Inflammatory macrophage treated with lipopolysaccharide for 1 hour (primary cell): Measurements from ENCODE around the gene DOK4.

Experiments
- DNase-seq, 2 donors: peaks; one replicate each; pipeline ENCODE4 v3.0.0-alpha.2; 2020 to 2022

The DOK4 gene

DNA sequence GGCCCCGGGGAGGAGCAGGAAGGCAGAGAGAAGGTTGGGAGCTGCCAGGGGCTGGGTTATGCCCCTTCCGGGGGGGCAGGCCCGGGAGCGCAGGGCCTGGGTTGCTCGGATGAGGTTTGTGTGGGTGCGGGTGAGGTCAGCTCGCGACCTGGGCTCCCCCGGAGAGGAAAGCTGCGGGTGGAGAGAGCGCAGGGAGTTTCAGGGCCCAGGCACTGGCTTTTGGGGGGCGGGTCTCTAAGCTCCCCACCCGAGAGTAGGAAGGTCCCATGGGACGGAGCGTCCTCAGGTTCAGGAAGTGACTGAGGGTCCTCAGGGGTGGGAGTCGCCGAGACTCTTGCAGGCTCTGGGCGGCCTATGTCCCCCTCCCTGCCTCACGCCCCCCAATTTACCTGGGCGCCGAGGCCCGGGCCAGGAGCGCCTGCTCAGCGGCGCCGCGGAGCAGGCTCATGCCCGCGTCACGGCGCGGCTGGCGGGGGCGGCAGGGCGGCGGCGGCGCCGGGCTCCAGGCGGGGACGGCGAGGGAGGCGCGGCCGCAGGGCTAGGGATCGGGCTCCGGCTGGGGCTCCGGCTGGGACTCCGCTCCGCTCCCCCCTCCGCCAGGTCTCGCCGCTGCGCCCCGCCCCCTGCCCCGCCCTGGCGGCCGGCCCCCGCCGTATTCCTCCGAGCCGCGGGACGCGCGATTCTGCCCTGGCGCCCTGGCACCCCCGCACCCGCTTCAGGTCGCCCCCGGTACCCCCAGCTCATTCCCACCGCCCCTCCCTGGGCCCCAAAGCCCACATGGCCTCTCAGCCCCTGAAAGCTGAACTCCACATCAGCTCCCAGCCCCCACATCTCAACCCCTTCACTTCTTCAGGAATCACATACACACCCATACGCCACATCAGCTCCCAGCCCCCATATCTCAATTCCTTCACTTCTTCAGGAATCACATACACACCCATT lies at the start of gene DOK4:
Gene DOK4 (minus strand): TSS at position 578 of the 942 bp plus-strand sequence. CDS start 6,986 bp downstream, outside the sequence.
- DNase-seq = peak; percentile 59 to 66

DNA sequence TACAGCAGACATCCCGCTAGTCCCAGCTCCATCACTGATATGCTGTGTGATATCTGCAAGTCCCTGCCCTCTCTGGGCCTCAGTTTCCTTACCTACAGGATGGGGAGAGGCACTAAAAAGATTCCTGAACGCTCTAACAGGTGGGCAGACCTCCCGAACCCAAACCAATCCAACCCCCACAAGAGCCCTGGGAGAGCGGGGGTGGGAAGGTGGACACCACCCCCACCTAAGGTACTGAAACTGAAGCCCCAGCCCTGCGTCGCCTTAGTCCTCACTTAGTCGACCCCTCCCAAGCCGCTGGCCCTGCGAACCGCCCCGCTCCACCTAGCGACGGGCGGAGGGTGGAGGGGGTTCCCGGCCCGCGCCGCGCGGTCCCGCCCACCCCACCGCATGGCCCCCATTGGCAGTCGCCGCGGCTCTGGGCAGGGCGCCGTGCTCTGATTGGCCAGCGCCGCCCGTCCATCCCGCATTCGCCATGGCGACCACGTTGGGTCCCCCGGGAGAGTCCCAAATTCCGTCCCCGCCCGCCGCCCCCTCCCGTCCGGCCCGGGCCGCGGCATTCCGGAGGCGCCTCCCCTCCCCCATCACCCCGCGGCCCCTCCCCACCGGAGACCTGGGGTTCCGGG lies 49.5 kb upstream of the DOK4 start:
- peak; percentile 48 to 64 for DNase-seq

DNA sequence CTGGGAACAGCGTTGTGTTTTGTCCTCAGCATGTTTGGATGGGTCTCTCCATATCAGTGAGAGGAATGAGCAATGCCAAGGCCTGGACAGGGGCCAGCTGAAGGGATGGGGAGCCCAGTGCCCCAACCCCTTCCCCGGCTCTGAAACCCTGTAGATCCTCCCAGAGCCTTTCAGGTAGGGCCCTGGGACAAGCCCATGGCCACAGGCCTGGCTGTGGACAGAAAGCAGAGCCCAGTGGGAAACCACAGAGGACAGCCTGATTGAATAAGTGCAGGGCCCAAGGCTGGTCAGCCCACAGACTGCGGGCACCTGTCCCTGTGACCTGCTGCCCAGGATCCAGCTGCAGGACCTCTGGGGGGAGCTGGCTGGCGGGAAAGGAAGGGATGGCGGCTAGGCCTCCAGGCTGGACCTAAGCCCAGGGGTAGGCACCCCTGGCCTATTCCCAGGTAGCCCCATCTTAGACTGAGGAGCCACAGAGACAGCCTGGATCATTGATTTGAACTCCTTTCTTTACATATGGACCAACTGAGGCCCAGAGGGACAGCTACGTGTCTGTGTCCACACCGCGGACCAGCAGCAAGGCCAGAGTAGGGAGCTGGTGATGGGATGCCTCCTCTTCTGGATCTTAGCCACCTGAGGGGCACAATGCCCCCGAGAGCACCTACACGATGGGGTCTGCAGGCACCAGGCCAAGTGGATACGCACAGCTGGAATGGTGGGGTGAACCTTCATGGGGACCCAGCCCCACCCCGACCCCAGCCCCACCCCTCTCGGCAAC lies 48.8 kb upstream of the DOK4 start:
- no peak for DNase-seq

DNA sequence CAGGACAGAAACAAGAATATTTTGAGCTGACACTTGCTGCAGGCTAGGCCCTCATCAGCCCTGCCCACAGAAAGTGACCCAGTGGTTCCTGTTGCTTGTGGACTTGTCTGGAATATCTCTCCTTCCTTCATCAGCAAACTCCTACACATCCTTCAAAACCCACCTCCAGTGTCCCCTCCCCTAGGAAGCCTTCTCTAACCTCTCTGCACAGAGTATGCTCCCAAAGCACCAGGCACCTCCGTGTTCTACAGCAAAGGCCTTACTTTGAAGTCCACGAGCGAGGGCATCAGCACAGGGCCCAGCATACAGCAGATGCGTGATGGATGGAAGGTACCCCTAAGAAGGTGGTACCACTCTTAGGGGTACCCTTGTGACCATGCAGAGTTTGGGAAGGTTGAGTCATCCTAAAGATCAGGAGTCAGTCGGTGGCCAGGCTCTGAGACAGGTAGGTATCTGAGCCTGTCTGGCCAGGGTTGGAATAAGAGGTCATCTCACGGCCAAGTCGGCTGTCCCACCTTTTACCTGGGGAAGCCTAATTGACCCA lies 48.1 kb upstream of the DOK4 start:
- no peak for DNase-seq

DNA sequence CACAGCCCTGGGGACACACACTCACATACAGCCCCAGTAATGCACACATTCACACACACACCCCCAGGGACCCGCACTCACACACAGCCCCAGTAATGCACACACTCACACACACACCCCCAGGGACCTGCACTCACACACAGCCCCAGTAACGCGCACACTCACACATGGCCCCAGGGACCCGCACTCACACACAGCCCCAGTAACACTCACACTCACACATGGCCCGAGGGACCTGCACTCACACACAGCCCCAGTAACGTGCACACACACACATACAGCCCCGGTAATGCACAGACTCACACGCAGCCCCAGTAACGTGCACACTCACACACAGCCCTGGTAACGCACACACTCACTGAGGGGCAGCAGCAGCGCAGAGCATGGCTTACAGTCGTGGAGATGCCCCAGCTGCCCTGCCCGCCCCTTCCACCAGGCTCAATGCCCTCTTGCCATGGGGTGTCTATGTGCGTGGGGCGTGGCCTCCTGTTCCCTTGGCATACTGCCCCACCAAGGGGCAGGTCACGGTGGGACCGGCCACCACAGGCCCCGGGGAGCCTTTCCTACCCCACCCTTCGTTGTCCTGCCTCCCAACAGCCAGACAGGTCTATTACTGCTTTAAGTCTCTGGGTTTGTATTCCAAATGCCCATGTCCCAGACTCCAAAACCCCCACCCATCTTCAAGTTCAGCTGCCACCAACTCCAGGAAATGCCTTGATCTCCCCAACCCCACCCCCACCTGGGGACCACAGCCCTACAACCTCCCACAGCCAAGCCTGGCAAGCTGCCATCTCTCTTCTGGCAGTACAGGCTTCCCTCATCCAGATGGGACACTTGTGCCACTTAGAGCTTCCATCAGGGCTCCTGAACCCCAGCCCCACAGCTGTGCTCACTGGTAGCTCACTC lies 47.4 kb upstream of the DOK4 start:
- no peak for DNase-seq

DNA sequence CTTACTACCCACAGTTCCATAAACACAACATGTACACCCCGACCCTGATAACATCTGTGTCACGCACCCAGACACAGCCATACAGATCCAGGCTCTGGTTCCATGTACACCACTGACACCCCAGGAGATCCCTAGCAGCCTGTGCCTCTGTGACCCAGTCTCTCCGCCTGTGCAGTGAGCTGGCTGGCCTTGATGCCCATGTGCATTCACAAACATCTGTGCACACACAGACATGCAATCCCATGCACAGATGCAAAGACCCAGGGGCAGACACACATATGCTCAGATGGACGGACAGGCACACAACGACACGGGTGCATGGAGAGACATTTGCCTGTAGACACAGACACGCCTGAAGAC lies 46.0 kb upstream of the DOK4 start:
- DNase-seq = no peak

DNA sequence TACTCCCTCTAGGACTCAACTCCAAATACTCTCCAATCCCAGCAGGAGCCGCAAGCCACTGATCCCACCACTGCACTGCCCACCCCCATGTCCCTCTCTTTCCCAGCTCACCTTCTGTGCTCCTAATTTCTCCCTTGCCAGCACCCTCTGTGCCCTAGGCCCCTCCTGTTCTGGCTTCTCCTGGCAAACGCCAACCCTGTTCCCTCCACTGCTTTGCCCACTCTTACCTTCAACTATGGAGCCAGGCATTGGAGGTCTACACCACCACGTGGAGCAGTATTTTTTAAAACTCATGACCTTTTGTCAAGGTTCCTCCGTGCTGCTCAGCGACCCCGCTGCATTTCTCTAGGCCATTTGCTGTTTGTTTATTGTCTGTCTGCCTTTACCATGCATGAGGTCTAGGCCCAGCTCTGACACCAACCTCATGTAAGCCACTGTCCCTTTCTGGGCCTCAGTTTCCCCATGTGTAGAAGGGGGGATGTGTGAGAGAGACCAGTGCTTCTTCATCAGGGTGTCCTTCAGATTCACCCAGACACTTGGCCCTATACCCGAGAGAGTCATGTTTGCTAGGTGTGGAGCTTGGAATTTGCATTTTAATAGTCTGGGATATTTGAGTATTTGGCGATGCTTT lies 45.5 kb upstream of the DOK4 start:
- DNase-seq = no peak

DNA sequence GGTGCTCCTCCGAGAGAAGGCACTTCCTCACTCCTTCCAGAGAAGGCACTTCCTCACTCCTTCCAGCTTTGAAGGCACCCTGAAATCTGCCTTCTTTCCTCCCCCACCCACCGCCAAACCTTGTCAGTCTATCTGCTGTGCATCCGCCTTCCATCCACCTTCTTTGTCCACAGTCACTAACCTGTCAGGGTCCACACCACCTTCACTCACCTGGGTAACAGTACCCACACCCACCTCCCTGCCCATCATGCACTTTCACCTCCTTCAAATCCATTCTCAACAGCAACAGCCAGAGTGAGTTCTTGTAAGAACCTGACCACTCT lies 44.9 kb upstream of the DOK4 start:
- no peak for DNase-seq

DNA sequence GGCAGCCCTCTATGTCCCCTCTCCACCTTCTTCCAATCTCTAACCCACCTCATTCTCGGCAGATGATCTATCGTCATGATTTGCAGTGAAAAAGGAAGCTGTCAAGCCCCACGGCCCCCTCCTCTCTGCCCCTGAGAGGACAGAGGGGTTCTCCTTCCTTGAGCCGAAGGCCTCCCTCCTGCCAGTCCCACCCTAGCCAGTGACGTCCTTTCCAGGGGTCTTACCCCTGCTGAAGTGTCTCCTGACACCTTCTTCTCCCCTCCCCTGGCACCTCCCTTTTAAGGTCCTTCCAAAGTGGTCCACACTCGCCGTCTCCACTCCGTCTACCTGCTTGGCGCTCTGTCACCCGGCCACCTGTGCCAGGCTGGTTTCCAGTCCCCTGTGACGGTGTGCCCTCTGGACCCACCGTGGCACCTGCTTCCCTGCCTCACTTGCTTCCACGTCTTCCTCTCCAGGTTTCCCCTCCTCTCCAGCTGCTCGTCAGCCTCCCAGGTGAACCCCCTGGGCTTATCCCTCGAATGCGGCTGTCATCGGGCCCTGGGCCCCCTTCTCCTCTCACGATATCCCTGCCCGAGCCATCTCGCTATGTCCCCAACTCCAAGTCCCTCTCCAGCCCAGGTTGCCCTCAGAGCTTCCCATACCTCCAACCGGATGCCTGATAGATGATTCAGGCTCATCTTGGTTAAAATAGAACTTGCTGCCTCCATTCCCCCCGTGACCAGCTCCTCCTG lies 44.4 kb upstream of the DOK4 start:
- peak in 1 of 2 donors; percentile 13 for DNase-seq

DNA sequence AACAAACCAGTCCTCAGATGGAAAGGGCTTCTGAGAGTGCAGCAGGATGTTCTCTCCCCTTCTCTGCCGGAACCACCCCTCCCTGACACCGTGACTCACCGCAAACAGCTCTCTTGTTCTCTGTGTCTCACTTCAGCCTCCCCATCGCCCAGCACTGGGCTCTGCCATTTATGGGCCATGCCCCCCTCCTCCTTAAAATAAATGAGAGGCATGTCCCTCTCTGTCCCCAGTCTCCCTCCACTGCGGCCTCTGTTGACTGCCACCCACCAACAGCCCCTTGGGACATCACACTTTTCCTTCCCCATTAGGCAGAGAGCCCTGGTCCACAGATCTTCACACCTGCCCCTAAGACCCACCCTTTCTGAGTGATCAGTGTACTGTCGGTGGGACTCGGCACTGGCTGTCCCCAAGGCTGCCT lies 43.8 kb upstream of the DOK4 start:
- no peak for DNase-seq

DNA sequence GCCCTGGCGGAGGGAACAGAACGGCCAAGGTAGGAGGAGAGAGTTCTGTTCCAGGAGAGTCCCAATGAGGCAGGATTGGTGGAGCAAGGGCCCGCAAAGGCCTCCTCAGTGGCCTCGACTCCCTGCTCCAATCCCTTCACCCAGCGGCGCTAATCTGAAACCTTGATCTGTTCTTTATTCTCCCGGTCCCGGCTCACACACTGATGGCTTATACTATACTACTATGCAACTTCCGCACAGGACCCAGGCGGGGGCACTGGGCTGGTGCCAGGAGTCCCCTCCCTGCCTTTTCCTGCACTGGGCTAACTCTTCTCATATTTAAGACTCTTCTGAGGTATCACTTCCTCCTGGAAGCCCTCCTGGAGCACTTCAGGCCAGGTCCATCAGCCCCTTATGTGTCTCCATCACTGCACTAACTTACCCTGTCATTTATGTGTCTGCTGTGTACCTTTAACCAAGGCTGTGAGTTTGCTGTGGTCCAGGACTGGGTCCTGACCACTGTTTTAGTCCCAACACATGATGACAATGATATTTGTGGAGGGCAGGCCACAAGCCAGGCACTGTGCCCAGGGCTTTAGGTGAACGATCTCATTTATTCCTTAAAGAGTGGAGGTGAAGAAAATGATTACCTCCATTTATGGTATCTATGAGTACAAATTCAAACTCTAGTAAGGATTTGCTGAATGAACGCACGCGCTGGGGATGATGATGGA lies 43.3 kb upstream of the DOK4 start:
- no peak for DNase-seq

DNA sequence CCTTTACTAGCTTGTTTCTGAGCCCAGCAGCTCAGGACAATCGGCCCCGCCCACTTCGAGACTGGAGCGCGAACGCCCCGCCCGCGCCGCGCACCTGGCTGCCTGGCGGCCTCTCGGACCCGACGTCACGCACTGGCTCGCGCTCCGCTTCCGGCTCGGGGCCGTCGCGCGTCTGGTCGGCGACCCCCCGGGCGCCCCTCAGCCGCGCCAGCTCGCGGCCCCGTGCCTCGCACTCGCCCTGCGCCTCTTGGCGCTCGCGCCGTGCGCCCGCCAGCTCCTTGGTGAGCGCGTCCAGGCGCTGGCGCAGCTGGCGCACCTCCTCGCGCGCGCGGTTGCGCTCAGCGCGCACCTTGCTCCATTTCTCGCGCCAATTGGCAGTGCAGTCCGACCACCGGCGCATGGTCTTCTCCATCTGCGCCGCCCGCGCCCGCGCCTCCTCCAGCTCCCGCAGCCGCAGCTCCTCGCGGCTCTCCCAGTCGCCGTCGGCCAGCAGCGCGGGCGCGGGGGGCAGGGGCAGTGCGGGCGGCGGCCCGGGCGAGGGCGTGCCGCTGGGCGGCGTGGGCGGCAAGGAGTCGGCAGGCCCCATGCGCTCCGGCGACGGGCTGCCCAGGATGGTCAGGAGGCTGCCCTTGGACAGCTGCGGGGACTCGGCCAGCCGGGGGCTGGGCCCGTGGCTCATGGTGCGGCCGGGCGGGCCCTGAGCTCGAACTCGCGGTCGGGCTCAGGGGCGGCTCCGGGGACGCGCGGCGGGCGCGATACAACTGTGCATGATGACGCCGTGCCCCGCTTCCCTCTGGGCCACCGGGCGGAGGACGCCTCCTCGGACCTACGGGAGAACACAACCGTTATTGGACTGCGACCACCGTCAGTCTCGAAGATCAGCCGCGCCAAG lies 42.5 kb upstream of the DOK4 start:
- DNase-seq = no peak

DNA sequence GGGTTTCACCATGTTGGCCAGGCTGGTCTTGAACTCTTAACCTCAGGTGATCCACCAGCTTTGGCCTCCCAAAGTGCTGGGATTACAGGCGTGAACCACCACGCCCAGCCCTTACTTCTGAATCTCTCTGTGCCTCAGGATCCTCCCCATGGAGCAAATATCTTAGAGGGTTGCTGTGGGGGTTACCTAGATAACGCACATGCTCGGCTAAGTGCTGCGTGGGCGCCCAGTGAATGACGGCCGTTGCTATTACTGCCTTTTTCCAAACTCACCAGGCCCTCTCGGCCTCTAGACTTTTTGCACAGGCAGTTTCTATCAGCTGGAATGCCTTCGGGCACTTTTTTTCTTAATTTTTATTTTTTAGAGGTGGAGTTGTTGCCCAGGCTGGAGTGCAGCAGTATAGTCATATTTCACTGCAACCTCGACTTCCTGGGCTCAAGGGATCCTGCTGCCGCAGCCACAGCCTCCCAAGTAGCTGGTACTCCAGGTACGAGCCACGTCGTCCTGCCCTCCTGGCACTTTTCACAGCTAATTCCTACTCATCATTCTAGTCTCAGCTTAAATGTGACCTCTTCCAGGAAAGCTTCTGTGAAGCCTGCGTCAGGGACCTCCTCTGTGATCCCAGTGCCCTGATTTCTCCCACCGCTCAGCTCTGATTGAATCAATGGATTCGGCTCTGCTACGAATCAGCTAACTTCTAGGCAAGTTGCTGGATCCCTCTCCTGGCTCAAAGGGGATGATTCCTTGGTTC lies 41.5 kb upstream of the DOK4 start:
- no peak for DNase-seq

DNA sequence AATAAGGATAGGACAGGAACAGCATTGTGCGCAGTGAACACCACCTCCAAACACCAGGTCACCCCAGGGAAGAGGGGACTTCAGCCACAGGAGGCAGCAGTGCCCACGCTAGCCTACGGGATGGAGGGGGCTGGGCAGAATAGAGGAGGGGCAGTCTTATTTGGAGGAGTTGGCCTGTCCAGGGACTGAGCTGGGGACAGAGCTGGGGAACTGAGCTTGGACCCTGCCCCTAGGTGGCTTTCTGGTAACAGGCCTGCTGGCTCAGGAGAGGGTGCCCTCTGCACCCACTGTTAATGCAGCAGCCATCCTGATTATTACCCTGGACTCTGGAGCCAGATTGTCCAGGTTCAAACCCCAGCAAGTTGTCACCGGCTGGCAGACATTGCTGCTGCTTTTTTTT lies 40.7 kb upstream of the DOK4 start:
- DNase-seq = no peak

DNA sequence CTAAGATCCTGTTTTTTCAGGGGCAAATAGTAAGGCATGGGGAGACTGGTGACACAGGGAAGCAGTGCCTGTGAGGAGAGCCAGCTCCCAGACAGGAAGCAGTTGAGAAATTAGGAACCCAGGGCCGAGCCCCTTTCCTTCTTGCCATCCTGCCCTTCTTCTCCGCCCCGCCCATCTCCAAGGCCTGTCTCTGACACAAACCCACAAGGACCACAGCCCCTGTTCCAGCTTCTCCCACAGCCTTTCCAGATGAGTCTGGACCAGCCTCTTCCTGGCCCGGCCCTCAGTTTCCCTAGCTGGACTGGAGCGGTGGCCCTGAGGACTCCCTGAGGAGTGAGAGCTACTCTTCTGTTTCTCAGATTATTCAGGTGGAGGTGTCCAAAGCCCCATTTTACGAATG lies 40.2 kb upstream of the DOK4 start:
- DNase-seq = no peak

DNA sequence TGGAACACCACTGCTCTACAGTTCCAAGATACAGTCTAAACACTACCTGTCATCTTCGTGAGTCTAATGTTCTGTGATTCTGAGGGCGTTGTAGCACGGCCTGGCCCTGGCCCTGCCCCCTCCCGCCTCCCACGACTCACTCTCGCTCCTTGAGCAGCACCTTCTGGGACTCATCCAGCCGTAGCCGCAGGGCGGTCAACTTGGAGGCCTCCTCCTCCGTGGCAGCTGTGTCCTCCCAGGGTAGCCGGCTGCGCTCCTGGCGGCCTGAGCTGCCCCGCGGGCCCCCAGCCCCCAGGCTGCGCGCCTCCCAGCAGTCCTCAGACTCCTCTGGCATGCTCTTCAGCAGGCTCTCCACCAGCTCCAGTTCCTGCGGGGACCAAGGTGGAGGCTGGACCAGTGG lies 39.5 kb upstream of the DOK4 start:
- DNase-seq = no peak

DNA sequence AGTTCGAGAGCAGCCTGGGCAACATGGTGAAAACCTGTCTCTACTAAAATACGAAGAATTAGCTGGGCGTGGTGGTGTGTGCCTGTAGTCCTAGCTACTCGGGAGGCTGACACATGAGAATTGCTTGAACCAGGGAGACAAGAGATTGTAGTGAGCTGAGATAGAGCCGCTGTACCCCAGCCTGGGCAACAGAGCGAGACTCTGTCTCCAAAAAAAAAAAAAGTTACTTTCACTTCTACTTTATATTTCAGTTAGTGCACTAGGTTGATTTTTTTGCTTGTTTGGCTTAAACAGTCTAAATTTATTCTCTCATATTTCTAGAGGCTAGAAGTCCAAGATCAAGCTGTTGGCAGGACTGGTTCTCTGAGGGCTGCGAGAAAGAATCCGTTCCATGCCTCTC lies 36.7 kb upstream of the DOK4 start:
- DNase-seq = no peak

DNA sequence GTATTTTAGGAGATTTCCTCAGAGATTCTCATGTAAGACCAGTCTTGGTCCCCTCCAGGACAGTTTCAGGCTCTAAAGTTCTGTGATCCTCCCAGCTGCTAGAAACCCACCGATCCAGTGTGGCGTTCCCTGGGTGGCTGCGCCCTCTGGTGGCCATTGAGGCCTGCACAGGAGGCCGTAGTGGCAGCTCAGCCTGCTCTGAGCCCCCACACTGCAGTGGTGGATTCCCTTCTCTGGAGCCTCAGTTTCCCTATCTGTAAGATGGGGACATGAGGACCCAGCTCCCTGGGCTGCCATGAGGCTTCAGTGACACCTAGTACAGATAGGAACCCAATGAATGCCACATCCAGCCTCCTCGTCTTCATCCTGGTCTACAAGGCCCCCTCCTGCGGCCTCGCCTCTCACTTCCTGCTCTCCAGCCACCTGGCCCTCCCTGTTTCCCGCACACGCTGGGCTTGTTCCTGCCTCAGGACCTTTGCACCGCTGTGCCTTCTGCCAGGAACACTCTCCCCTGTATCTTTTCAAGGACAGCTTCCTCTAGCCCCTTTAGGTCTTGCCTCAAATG lies 33.6 kb upstream of the DOK4 start:
- peak; percentile 32 to 88 for DNase-seq
